ENCODE measurements around the gene JAK2.

- no peak for TF ChIP-seq POLR2A (IDR thresholded peaks at IDR 0.05)
- no peak for TF ChIP-seq CTCF (IDR thresholded peaks at IDR 0.05)
These were observed 59.1 kb downstream of the JAK2 start for GRCh38 chr9:5044160-5044559.

Data from esophagus squamous epithelium (tissue), 4 donors.